Endothelial cell of umbilical vein (primary cell): ENCODE results near the gene CHAC1.

ENCODE experiments used
- EZH2 ChIP-seq: IDR thresholded peaks from 2 replicates; pipeline ENCODE4 v1.6.1; 2012; ENCODE audit warnings: borderline replicate concordance, low read depth, mild to moderate bottlenecking, moderate library complexity, low read length, inconsistent platforms; ENCODE audit not compliant: severe bottlenecking
- GATA2 ChIP-seq: IDR thresholded peaks from 2 replicates; pipeline ENCODE4 v1.7.0; 2011; ENCODE audit warnings: low read depth, mild to moderate bottlenecking, moderate library complexity, mixed read lengths, low read length; ENCODE audit not compliant: insufficient read length, insufficient read depth
- POLR2A ChIP-seq: IDR thresholded peaks from 2 replicates; pipeline ENCODE4 v1.6.1; 2012; ENCODE audit warnings: low read depth, mild to moderate bottlenecking, control low read depth, low read length
- POLR2AphosphoS5 ChIP-seq: IDR thresholded peaks from 2 replicates; pipeline ENCODE4 v1.6.1; 2012; ENCODE audit warnings: low read depth, mild to moderate bottlenecking, control low read depth, low read length, moderate library complexity; ENCODE audit not compliant: insufficient read depth
- TF ChIP-seq, protein P1 (sequence below), 2 donors: IDR thresholded peaks; 1 replicate in 1 of 2; 2 replicates in 1 of 2; pipeline ENCODE4 v1.5.1; 2011; ENCODE audit warnings: low read length in 2 of 2, mild to moderate bottlenecking in 2 of 2, moderate library complexity in 2 of 2, control low read depth in 1 of 2, inconsistent platforms in 1 of 2, low read depth in 1 of 2; ENCODE audit not compliant: insufficient read depth in 1 of 2; ENCODE audit errors: extremely low read depth in 1 of 2
- TF ChIP-seq, protein P2 (sequence below): IDR thresholded peaks from 2 replicates; pipeline ENCODE4 v1.6.1; 2011; ENCODE audit not compliant: insufficient read depth, insufficient read length

DNA sequence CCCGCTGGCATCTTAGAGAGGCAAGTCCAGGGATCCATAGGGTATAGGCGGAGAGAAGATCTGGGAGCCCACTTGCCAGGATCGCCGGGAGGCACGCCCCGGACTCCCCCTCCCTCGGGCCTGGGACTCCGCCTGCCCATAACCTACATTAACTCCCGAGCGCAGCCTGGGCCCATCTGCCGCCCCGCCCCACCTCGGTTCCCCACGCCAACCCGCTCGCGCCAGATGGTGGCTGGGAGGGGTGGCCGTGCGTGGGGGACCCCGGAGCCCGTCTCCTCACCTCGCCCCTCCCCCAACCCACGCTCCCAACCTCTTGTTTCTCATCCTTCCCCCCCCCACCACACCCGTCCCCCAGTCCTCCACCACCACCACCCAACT, 25.8 kb upstream of the CHAC1 start:
- TF ChIP-seq, protein P1, sequence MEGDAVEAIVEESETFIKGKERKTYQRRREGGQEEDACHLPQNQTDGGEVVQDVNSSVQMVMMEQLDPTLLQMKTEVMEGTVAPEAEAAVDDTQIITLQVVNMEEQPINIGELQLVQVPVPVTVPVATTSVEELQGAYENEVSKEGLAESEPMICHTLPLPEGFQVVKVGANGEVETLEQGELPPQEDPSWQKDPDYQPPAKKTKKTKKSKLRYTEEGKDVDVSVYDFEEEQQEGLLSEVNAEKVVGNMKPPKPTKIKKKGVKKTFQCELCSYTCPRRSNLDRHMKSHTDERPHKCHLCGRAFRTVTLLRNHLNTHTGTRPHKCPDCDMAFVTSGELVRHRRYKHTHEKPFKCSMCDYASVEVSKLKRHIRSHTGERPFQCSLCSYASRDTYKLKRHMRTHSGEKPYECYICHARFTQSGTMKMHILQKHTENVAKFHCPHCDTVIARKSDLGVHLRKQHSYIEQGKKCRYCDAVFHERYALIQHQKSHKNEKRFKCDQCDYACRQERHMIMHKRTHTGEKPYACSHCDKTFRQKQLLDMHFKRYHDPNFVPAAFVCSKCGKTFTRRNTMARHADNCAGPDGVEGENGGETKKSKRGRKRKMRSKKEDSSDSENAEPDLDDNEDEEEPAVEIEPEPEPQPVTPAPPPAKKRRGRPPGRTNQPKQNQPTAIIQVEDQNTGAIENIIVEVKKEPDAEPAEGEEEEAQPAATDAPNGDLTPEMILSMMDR (IDR thresholded peaks at IDR 0.05; ENCODE audit: extremely low read depth in 1 of 2, insufficient read depth in 1 of 2, low read depth in 1 of 2, low read length in 2 of 2), result no peak
- TF ChIP-seq POLR2AphosphoS5 (no peak), POLR2A (no peak), EZH2 (no peak), GATA2 (no peak)
- TF ChIP-seq, protein P2, sequence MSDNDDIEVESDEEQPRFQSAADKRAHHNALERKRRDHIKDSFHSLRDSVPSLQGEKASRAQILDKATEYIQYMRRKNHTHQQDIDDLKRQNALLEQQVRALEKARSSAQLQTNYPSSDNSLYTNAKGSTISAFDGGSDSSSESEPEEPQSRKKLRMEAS, result no peak
